NB4 (cell line): ENCODE measurements around the gene INSC.

Source experiments
- DNase-seq: peaks from one replicate; pipeline ENCODE4 v3.0.0; 2010; ENCODE audit warnings: low read depth
- H3K4me3 ChIP-seq: one replicate; pipeline ENCODE4 v1.5.1; 2011; ENCODE audit warnings: mild to moderate bottlenecking, low read depth, low read length, moderate library complexity
- MYC ChIP-seq: IDR thresholded peaks from 2 replicates; pipeline ENCODE4 v1.6.1; 2011; ENCODE audit warnings: low read depth, low read length
- POLR2A ChIP-seq: IDR thresholded peaks from 2 replicates; pipeline ENCODE4 v1.6.1; 2011; ENCODE audit warnings: mild to moderate bottlenecking; ENCODE audit not compliant: insufficient read length; ENCODE audit errors: extremely low read depth
- TF ChIP-seq, protein P1 (sequence below): IDR thresholded peaks from 2 replicates; pipeline ENCODE4 v1.6.1; 2011; ENCODE audit warnings: low read depth, low read length
- TF ChIP-seq, protein P2 (sequence below): IDR thresholded peaks from one replicate; pipeline ENCODE4 v1.5.1; 2012; ENCODE audit warnings: low read depth, low read length

INSC gene

GRCh38 chr11:15157606-15158137 is 42.9 kb downstream of the INSC start:
- TF ChIP-seq, protein P1, sequence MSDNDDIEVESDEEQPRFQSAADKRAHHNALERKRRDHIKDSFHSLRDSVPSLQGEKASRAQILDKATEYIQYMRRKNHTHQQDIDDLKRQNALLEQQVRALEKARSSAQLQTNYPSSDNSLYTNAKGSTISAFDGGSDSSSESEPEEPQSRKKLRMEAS: no peak
- TF ChIP-seq, protein P2, sequence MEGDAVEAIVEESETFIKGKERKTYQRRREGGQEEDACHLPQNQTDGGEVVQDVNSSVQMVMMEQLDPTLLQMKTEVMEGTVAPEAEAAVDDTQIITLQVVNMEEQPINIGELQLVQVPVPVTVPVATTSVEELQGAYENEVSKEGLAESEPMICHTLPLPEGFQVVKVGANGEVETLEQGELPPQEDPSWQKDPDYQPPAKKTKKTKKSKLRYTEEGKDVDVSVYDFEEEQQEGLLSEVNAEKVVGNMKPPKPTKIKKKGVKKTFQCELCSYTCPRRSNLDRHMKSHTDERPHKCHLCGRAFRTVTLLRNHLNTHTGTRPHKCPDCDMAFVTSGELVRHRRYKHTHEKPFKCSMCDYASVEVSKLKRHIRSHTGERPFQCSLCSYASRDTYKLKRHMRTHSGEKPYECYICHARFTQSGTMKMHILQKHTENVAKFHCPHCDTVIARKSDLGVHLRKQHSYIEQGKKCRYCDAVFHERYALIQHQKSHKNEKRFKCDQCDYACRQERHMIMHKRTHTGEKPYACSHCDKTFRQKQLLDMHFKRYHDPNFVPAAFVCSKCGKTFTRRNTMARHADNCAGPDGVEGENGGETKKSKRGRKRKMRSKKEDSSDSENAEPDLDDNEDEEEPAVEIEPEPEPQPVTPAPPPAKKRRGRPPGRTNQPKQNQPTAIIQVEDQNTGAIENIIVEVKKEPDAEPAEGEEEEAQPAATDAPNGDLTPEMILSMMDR: no peak
- TF ChIP-seq POLR2A (no peak), MYC (no peak)
- DNase-seq: no peak
- H3K4me3 ChIP-seq: no peak overlapping the region

DNA sequence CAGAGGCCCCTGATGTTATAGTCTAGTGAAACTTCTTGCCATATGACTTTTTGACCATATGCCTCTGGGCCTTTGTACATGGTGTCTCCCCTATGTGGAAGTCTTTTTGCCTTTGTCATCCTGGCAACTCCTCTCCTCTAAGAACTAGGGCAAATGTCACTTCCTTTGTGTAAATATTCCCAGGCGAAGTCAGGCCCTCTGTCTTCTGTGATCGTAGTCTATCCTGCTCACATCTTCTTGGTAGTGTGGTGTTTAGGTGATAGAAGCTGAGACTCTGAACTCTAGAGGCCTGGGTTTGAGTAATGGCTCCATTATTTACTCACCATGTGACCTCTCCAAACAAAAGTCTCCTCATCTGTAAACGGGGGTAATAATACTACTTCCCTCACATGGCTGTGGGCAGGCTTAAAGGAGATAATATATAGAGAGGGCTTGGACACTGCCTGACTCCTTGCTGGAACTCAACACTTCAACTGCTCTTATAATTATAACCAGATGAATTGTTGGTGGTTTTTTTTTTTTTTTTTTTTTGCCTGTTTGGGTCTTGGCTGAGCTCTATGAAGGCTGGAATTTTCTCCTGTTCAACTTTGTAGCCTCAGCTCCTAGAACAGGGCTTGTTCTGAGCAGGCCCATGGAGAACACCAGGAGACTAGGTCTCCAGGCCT is 43.8 kb downstream of the INSC start:
- DNase-seq: no peak
- no peak overlapping the region for H3K4me3 ChIP-seq
- TF ChIP-seq POLR2A (no peak), MYC (no peak)
- TF ChIP-seq, protein P1: no peak
- TF ChIP-seq, protein P2: no peak

DNA sequence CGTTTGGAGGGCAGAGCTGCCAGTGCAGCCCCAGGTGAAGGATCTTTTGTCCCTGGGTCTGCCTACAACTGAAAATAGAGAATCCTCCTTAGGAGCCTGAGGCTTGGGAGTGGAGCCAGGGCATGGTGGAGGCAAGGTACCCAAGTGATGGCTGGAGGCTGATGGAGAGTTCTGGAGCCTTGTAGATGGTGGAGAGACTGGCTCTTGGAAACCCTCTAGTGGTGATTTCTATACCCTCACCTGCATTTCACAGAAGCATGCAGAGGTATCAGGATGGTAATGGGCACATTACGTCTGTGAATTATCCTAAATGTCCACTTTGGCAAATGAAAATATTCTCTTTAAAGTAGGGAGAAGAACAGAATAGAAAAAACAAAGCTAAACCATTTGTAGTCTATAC is 44.4 kb downstream of the INSC start:
- peak; percentile 16 for DNase-seq
- TF ChIP-seq, protein P2: peak; percentile 36
- no peak for TF ChIP-seq MYC
- H3K4me3 ChIP-seq: no peak overlapping the region

GRCh38 chr11:15161790-15162189 is 47.1 kb downstream of the INSC start:
- no peak for DNase-seq
- TF ChIP-seq MYC: no peak
- no peak for TF ChIP-seq POLR2A
- TF ChIP-seq, protein P1: no peak
- TF ChIP-seq, protein P2: no peak
- H3K4me3 ChIP-seq: no peak overlapping the region

GRCh38 chr11:15163136-15163535 is 48.4 kb downstream of the INSC start:
- H3K4me3 ChIP-seq: no peak overlapping the region
- DNase-seq: no peak
- TF ChIP-seq POLR2A: no peak
- TF ChIP-seq, protein P1: no peak
- TF ChIP-seq, protein P2: no peak
- TF ChIP-seq MYC: no peak
